Activated gamma-delta T cell treated with anti-CD3 and anti-CD28 coated beads, Interleukin-2, amount 50 U/mL, for 16 hours (primary cell): ENCODE measurements around the gene LCNL1.

ENCODE experiments used
- DNase-seq: peaks from one replicate; pipeline ENCODE4 v3.0.0-alpha.2; 2020; ENCODE audit warnings: low read depth

LCNL1 gene

GRCh38 chr9:136982232-136983051, at the start of gene LCNL1:
TSS of gene LCNL1 (plus strand) at chr9:136982993. CDS start at chr9:136983587, 594 bp downstream.
- no peak for DNase-seq

GRCh38 chr9:136934277-136934676, 48.5 kb upstream of the LCNL1 start:
- no peak for DNase-seq

GRCh38 chr9:136935651-136936050, 47.1 kb upstream of the LCNL1 start:
- no peak for DNase-seq

- no peak for DNase-seq
Measured at GRCh38 chr9:136936645-136937170, 46.1 kb upstream of the LCNL1 start.

GRCh38 chr9:136937186-136938001, 45.4 kb upstream of the LCNL1 start:
- DNase-seq: no peak

DNA sequence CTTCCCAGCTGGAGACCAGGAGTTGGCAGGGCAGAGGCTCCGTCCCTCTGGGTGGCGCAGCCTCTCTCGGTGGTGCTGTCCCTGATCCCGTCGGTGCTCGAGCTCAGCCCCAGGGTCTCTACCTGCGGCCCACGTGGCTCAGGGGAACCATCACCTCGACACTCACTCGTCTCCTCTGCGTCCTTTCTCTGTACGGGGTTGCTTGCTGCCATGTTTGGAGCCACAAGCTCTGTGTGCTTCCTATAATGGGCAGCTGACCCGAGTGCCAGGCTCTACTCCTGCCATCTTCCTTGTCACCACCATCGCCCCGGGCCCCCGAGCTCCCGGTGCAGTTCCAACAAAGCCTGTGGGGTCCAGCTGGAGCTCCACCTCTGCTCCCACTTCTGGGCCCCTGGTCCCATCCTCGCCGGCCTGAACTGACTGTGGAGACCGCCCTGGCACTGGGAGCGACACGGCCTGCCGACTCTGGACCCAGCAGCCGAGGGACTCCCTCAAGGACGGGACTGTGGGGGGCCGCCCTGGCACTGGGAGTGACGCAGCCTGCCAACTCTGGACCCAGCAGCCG, 43.3 kb upstream of the LCNL1 start:
- DNase-seq: no peak

DNA sequence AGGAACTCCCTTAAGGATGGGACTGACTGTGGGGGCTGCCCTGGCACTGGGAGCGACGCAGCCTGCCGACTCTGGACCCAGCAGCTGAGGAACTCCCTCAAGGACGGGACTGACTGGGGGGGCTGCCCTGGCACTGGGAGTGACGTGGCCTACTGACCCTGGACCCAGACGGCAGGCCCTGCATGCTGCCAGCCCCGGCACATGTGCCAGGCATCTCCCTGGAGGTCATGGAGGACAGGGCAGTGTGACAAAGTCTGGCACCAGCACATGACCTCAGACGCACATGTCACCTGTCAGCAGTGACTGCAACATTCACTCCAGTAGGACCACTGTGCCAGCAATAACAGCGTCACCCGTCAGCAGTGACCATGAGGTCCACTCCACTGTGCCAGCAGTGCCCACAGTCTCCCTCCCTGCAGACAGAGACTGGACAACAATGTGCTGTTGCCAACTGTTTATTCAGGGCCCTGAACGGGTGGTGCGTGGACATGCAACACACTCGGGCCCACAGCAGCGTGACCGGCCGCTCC, 42.7 kb upstream of the LCNL1 start:
- DNase-seq: no peak

GRCh38 chr9:136940526-136941230, 42.1 kb upstream of the LCNL1 start:
- no peak for DNase-seq

GRCh38 chr9:136941231-136942111, 41.3 kb upstream of the LCNL1 start:
- DNase-seq: no peak

GRCh38 chr9:136942112-136942880, 40.5 kb upstream of the LCNL1 start:
- no peak for DNase-seq

DNA sequence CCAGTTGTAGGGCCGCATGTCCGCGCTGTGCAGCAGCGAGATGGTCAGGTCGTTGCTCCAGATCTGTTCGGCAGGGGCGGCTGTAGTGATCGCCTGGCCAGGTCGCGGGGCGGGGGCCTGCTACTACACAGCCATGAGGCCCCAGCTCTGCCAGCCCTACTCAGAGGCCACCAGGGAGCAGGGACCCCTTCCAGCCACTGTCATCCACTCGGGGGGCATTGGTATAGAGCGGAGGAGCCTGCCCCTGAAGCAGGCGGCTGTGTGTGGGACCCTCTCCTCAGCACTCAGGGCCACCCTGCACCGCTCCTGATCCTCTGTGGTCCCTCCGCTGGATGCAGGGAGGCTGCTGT, 39.9 kb upstream of the LCNL1 start:
- no peak for DNase-seq

DNA sequence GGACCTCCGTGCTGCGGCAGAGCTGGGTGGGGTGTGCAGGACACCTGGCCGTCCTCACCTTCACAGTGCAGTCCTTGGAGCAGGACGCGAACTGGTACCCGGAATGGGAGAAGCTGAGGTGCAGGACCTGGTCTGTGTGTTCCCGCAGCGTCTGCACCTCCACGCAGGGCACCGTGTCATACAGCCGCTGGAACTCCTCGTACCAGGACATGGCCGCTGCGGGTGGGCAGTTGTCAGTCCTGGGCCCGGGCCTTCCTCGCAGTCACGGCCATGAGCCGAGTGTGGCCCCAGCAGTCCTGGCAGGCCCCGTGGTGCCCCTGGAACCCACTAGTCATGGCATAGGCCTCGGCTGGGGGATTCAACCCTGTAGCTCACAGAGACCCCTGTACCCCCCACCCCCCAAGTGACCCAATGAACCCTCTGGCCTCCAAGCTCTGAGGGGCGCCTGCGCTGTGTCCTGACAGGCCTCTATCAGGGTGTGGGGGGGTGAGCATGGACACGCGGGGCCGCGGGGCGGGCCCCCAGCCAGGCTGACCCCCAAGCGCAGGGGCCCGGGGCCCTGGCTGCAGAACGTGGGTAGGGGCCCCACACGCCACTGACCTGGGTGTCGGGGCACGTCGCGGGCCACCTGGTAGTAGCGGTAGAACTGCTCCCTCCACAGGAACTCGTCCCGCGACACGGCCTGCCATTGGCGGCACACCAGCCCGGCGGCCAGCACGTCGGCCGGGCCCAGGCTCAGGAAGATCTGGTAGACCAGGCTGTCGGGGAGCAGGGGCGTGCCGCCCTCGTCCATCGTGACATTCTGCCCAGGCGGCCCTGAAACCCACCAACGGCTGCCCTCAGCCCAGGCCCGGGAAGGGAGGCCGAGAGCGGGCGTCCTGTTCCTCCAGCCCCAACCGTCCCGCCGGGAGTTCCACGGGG, 39.2 kb upstream of the LCNL1 start:
- no peak for DNase-seq

DNA sequence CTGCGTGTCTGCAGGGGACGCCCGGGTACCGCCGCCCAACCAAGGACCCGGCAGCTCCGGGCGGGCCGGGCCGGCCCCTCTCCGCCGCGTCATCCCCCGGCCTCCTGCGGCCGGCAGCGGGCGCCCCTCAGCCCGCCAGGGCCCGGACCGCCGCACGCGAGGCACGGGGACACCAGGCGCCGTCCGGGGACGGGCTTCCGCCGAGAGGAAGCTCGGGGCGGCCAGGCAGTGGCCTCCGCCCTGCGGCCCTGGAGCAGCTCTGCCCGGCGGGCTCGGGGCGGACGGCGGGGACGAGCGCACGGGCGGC, 38.6 kb upstream of the LCNL1 start:
- DNase-seq: no peak

- DNase-seq: peak; percentile 89
Measured at GRCh38 chr9:136944519-136945332, 38.1 kb upstream of the LCNL1 start, which contains the start of the genes C8G and FBXW5. TSS of gene C8G (plus strand) at chr9:136945243. CDS start at chr9:136945321, 78 bp downstream. TSS of gene FBXW5 (minus strand) at chr9:136944738. CDS start at chr9:136944083, 655 bp downstream.

DNA sequence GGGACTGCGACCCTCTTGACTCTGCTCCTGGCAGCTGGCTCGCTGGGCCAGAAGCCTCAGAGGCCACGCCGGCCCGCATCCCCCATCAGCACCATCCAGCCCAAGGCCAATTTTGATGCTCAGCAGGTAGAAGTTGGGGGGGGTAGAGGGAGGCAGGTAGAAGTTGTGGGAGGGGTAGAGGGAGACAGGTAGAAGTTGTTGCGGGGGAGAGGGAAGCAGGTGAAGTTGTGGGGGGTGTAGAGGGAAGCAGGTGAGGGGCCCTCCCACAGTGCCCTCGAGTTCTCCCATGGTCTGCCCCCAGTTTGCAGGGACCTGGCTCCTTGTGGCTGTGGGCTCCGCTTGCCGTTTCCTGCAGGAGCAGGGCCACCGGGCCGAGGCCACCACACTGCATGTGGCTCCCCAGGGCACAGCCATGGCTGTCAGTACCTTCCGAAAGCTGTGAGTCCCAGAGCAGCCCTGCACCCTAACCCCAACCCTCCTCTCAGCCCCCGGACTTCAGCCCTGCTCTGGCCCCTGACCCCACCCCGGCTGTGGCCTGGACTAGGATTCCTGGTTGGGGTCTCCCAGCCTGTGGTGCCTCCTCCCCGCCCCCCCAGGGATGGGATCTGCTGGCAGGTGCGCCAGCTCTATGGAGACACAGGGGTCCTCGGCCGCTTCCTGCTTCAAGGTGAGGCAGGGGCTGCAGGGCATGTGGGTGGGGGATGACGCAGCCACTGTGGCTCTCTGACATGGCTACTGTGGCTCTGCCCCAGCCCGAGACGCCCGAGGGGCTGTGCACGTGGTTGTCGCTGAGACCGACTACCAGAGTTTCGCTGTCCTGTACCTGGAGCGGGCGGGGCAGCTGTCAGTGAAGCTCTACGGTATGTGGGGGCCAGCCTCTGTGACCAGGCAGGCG, 37.2 kb upstream of the LCNL1 start:
- DNase-seq: no peak

DNA sequence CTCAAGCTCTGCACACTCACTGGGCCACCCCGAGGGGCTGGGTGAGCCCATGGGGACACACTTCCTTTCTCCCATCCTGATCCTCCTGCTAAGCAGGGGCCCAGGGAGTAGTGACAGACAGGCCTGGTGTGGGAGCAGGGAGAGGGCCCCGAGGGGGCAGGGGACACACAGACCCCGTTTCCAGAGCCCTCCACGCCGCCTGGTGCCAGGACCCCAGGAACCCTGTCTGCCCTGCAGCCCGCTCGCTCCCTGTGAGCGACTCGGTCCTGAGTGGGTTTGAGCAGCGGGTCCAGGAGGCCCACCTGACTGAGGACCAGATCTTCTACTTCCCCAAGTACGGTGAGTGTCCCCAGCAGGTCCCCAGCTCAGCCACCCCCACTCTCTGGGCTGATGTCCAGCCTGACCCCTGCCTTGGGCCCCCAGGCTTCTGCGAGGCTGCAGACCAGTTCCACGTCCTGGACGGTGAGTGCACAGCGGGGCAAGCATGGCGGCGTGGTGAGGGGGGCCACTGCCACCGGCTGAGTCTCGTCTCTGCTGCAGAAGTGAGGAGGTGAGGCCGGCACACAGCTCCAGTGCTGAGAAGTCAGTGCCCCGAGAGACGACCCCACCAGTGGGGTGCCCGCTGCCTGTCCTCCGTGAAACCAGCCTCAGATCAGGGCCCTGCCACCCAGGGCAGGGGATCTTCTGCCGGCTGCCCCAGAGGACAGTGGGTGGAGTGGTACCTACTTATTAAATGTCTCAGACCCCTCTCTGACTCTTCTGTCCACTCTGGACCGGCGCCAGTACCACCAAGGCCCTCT, 36.4 kb upstream of the LCNL1 start:
- no peak for DNase-seq
